OCI-LY3 (cell line): Measurements from ENCODE around the gene ZSCAN22.

Experiments used
- H2AFZ ChIP-seq: fragments of 200-600, 300-600 bp; shearing (Covaris generic); 2 replicates; pipeline ENCODE4 v1.6.0; 2014; ENCODE audit warnings: antibody characterized with exemption, low read depth, low read length
- H3K27ac ChIP-seq: fragments of 200-600, 300-600 bp; sonication (generic); 2 replicates; pipeline ENCODE4 v1.5.1; 2014; ENCODE audit warnings: mild to moderate bottlenecking, low read length, moderate library complexity, mixed read lengths
- H3K27me3 ChIP-seq: fragments of 200-600, 300-600 bp; sonication (generic); 2 replicates; pipeline ENCODE4 v1.6.1; 2014; ENCODE audit warnings: low read depth, low read length, mixed read lengths
- H3K36me3 ChIP-seq: fragments of 200-600, 300-600 bp; sonication (generic); replicated peaks from 2 replicates; pipeline ENCODE3; 2014; ENCODE audit warnings: low read depth, low read length, mixed read lengths
- H3K4me1 ChIP-seq: fragments of 300-600, 200-600 bp; sonication (generic); 2 replicates; pipeline ENCODE4 v1.6.1; 2014; ENCODE audit warnings: low read length, mixed read lengths
- H3K4me2 ChIP-seq: fragments of 200-600, 300-600 bp; sonication (generic); 2 replicates; pipeline ENCODE4 v1.6.1; 2014; ENCODE audit warnings: low read length, mixed read lengths
- H3K4me3 ChIP-seq: fragments of 300-600, 200-600 bp; sonication (generic); 2 replicates; pipeline ENCODE4 v1.5.1; 2014; ENCODE audit warnings: antibody characterized with exemption, mild to moderate bottlenecking, low read length, moderate library complexity
- H3K79me2 ChIP-seq: fragments of 300-600, 200-600 bp; shearing (Covaris generic); 2 replicates; pipeline ENCODE4 v1.6.1; 2014; ENCODE audit warnings: mild to moderate bottlenecking, low read length, mixed read lengths
- H3K9ac ChIP-seq: fragments of 300-600, 200-600 bp; shearing (Covaris generic); 2 replicates; pipeline ENCODE4 v1.6.0; 2014; ENCODE audit warnings: mild to moderate bottlenecking, low read length, moderate library complexity
- H3K9me3 ChIP-seq: fragments of 200-600, 300-600 bp; shearing (Covaris generic); 2 replicates; pipeline ENCODE4 v1.6.1; 2014; ENCODE audit warnings: low read length, mixed read lengths; ENCODE audit not compliant: insufficient read depth
- H4K20me1 ChIP-seq: fragments of 200-600, 300-600 bp; sonication (generic); 2 replicates; pipeline ENCODE4 v1.6.1; 2016; ENCODE audit warnings: low read length, mixed read lengths; ENCODE audit not compliant: insufficient read depth
- CTCF ChIP-seq: fragments of 200-600, 300-600 bp; sonication (generic); IDR thresholded peaks from 2 replicates; pipeline ENCODE4 v1.5.1; 2014; ENCODE audit warnings: antibody characterized with exemption, low read length, low read depth
- EZH2phosphoT487 ChIP-seq: fragments of 200-600 bp; shearing (Covaris generic); IDR thresholded peaks from 2 replicates; pipeline ENCODE4 v1.6.1; 2018; ENCODE audit warnings: antibody characterized with exemption, mixed run types, low read depth

ZSCAN22 gene

GRCh38 chr19:58387338-58388174 lies 60.8 kb downstream of the ZSCAN22 start:
- Histone ChIP-seq H3K36me3 (peaks cover 30% of the 10 kb centered on the region), H3K9me3 (no peaks in the 10 kb centered on the region), H3K4me1 (peaks cover 27% of the 10 kb centered on the region), H3K27me3 (no peaks in the 10 kb centered on the region), H3K9ac (peak overlapping the region; percentile 95), H3K27ac (peak overlapping the region; percentile 90), H3K4me3 (peak overlapping the region; percentile 86), H3K79me2 (peaks cover 77% of the 10 kb centered on the region), H3K4me2 (peak overlapping the region; percentile 90), H4K20me1 (peaks cover 34% of the 10 kb centered on the region), H2AFZ (no peak overlapping the region)
- TF ChIP-seq EZH2phosphoT487 (no peak), CTCF (0 out of 2 replicates have a peak, but pooled peaks have one; percentile 13)

GRCh38 chr19:58388175-58388526 lies 61.4 kb downstream of the ZSCAN22 start:
- TF ChIP-seq EZH2phosphoT487 (no peak), CTCF (no peak)
- peaks cover 40% of the 10 kb centered on the region for H4K20me1 ChIP-seq
- H3K4me1 ChIP-seq: peaks cover 27% of the 10 kb centered on the region
- H3K4me3 ChIP-seq: peak overlapping the region; percentile 86
- peaks cover 83% of the 10 kb centered on the region for H3K79me2 ChIP-seq
- peak overlapping the region; percentile 95 for H3K9ac ChIP-seq
- peak overlapping the region; percentile 90 for H3K4me2 ChIP-seq
- no peak overlapping the region for H2AFZ ChIP-seq
- peaks cover 36% of the 10 kb centered on the region for H3K36me3 ChIP-seq
- H3K27ac ChIP-seq: no peak overlapping the region; the same call in 1 of the 2 replicates
- no peaks in the 10 kb centered on the region for H3K9me3 ChIP-seq
- no peaks in the 10 kb centered on the region for H3K27me3 ChIP-seq
